Spleen (tissue), 11 donors: Measurements from ENCODE around the gene SLC9A8. TPM values are rescaled to one million over a fixed set of nuclear protein-coding genes. Genes with fewer than 3 reads are reported as not detected.
"Not testable (repeated sequence)": the region's sequence is repeated elsewhere in the genome, so short reads cannot be mapped to it uniquely, and the experiment has no call there.

ENCODE experiments used
- DNase-seq: peaks from one replicate; pipeline ENCODE4 v3.0.0-alpha.2; 2020
- H3K27ac ChIP-seq, 8 donors: fragments of 200-600 bp; sonication (generic) in 7 of 8; 1 replicate in 4 of 8; 2 replicates in 4 of 8; pipeline versions ENCODE4 v1.5.0 to v1.8.0; 2016 to 2021; ENCODE audit warnings: inconsistent platforms in 4 of 8, mild to moderate bottlenecking in 4 of 8, moderate library complexity in 1 of 8
- H3K27me3 ChIP-seq, 7 donors: fragments of 200-600 bp; sonication (generic) in 6 of 7; replicated peaks in 1 of 7; 1 replicate in 4 of 7; 2 replicates in 3 of 7; pipeline versions ENCODE4 v1.5.0 to v1.8.0; 2016 to 2021; ENCODE audit warnings: inconsistent platforms in 3 of 7, mild to moderate bottlenecking in 1 of 7
- H3K36me3 ChIP-seq, 6 donors: fragments of 200-600 bp; sonication (generic) in 5 of 6; 1 replicate in 4 of 6; 2 replicates in 2 of 6; pipeline versions ENCODE4 v1.5.0 to v1.8.0; 2016 to 2021; ENCODE audit warnings: inconsistent platforms in 2 of 6
- H3K4me1 ChIP-seq, 6 donors: fragments of 200-600 bp; sonication (generic) in 5 of 6; 1 replicate in 3 of 6; 2 replicates in 3 of 6; pipeline versions ENCODE4 v1.5.0 to v1.8.0; 2016 to 2021; ENCODE audit warnings: inconsistent platforms in 3 of 6
- H3K4me3 ChIP-seq, 8 donors: fragments of 200-600 bp; sonication (generic) in 7 of 8; 1 replicate in 4 of 8; 2 replicates in 4 of 8; pipeline versions ENCODE4 v1.5.0 to v1.8.0; 2016 to 2021; ENCODE audit warnings: inconsistent platforms in 4 of 8, mild to moderate bottlenecking in 4 of 8, moderate library complexity in 2 of 8
- H3K9me3 ChIP-seq, 8 donors: fragments of 200-600 bp; sonication (generic) in 7 of 8; 1 replicate in 4 of 8; 2 replicates in 4 of 8; pipeline versions ENCODE4 v1.5.0 to v1.8.0; 2016 to 2021; ENCODE audit warnings: inconsistent platforms in 4 of 8
- POLR2A ChIP-seq, 3 donors: fragments of 450-650 bp; IDR thresholded peaks; one replicate each; pipeline ENCODE4 v1.5.1; 2017; ENCODE audit warnings: antibody characterized with exemption in 3 of 3, mild to moderate bottlenecking in 1 of 3
- POLR2AphosphoS5 ChIP-seq, 3 donors: sonication (generic); formaldehyde crosslinking; IDR thresholded peaks; one replicate each; pipeline ENCODE4 v1.5.1; 2017; ENCODE audit warnings: antibody characterized with exemption in 3 of 3
- WGBS, 5 donors: extraction: QIAGEN DNeasy Blood & Tissue Kit in 3 of 5; methylation state at CpG; one replicate each; pipeline versions ENCODE4 v1.1.5 to v1.1.7; 2013 to 2018; 5-methylcytosine and 5-hydroxymethylcytosine counted together
- intact Hi-C: fragments of 100-400 bp; cut with DNase I; formaldehyde crosslinking; loops from one replicate; pipeline ENCODE4 v1.15.0; 2023; ENCODE audit warnings: low total_unique reads
- polyA plus RNA-seq, 3 donors: library from polyadenylated mRNA; stranded (reverse); fragments of 200-250 nt; gene quantifications; one replicate each; pipeline ENCODE4 v1.2.1, GENCODE V29; 2013
- total RNA-seq, 7 donors: library from RNA; depleted of rRNA in 3 of 7; stranded (reverse); fragments of >200 nt in 3 of 7; fragmentation: NEBNext Ultra II Directional in 4 of 7; extraction: Animal tissue kit (Norgen Biotek cat#: 25700) in 4 of 7; gene quantifications; one replicate each; pipeline versions ENCODE4 v1.1.0 to v1.2.1, GENCODE V29; 2016 to 2021
- TF ChIP-seq, protein P1 (sequence below), 11 experiments: fragments of 200-600 bp in 7 of 11; fragments of 450-650 bp in 4 of 11; sonication (generic) in 4 of 11; IDR thresholded peaks in 8 of 11; conservative IDR thresholded peaks in 3 of 11; 1 replicate in 7 of 11; 2 replicates in 4 of 11; pipeline versions ENCODE4 v1.4.0 to v1.8.0; 2016 to 2021; ENCODE audit warnings: antibody characterized with exemption in 11 of 11, inconsistent platforms in 4 of 11, mild to moderate bottlenecking in 1 of 11
- donor health status: healthy with polysubstance abuse.
- donor health status: DM: no; HTN: no; CAD: no; lungs with moderate emphysema.
- donor health status: DM: no; HTN: no; CAD: no.
- donor health status: Bipolar disorder and iron deficiency.
- donor health status: healthy.
- donor health status: DM: no; HTN: no; CAD: no.
- donor health status: DM: yes; HTN: yes; CAD: no.

Gene SLC9A8
- total and polyA plus RNA-seq, 10 donors, result 4.6 to 35.3 (median 22.3) TPM

- Histone ChIP-seq H3K4me3 (no peak overlapping the region), H3K4me1 (peaks cover 12 to 44% (median 33%) of the 10 kb centered on the region in 6 donors), H3K36me3 (no peaks in the 10 kb centered on the region), H3K27me3 (no peaks in the 10 kb centered on the region), H3K9me3 (no peaks in the 10 kb centered on the region), H3K27ac (peak overlapping the region in 1 of 8 donors; percentile 27)
- TF ChIP-seq, protein P1, sequence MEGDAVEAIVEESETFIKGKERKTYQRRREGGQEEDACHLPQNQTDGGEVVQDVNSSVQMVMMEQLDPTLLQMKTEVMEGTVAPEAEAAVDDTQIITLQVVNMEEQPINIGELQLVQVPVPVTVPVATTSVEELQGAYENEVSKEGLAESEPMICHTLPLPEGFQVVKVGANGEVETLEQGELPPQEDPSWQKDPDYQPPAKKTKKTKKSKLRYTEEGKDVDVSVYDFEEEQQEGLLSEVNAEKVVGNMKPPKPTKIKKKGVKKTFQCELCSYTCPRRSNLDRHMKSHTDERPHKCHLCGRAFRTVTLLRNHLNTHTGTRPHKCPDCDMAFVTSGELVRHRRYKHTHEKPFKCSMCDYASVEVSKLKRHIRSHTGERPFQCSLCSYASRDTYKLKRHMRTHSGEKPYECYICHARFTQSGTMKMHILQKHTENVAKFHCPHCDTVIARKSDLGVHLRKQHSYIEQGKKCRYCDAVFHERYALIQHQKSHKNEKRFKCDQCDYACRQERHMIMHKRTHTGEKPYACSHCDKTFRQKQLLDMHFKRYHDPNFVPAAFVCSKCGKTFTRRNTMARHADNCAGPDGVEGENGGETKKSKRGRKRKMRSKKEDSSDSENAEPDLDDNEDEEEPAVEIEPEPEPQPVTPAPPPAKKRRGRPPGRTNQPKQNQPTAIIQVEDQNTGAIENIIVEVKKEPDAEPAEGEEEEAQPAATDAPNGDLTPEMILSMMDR (IDR thresholded peaks at IDR 0.05 in 8 of 11, conservative IDR thresholded peaks at IDR 0.05 in 3 of 11), result no peak
- TF ChIP-seq POLR2AphosphoS5 (IDR thresholded peaks at IDR 0.05) (no peak), POLR2A (IDR thresholded peaks at IDR 0.05) (no peak)
- DNase-seq, result no peak
- intact Hi-C loops, result no loop called here
- 90 to 100% (median 100%) methylated on average over 1 of the region's 1 CpG for WGBS, 5 donors
These were observed 32.7 kb upstream of the SLC9A8 start for GRCh38 chr20:49779972-49780371.

DNA sequence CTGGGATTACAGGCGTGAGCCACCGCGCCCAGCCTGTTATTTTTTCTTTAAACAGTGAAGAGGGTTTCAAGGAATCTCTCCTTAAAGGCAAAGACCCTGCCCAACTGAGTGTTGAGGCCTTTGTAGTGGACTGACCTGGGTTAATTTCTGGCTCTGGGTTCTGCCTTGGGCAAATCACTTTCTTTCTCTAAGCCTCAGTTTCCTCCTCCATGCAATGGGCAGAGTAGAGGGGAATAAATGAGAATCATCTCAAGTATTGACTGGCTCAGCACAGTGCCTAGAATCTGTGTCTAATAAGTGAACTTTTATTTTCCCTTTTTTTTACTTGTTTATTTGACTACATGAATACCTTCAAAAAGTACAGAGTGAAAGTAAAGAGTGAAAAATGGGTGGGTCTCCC is 31.0 kb upstream of the SLC9A8 start:
- Histone ChIP-seq H3K27ac (peak overlapping the region in 6 of 8 donors; percentile 3 to 29 (median 18)), H3K4me3 (no peak overlapping the region), H3K4me1 (peaks cover 1 to 43% (median 31%) of the 10 kb centered on the region in 6 donors), H3K27me3 (no peaks in the 10 kb centered on the region), H3K36me3 (no peaks in the 10 kb centered on the region), H3K9me3 (no peaks in the 10 kb centered on the region)
- WGBS, 5 donors, result 90 to 100% (median 92%) methylated on average over 3 of the region's 3 CpGs
- no peak for DNase-seq
- intact Hi-C loops, result no loop called here
- TF ChIP-seq POLR2A (IDR thresholded peaks at IDR 0.05) (no peak), POLR2AphosphoS5 (IDR thresholded peaks at IDR 0.05) (no peak)
- TF ChIP-seq, protein P1 (IDR thresholded peaks at IDR 0.05 in 8 of 11, conservative IDR thresholded peaks at IDR 0.05 in 3 of 11), result no peak

- intact Hi-C loops, H3K9me3 ChIP-seq, H3K4me3 ChIP-seq, H3K27me3 ChIP-seq, DNase-seq, H3K36me3 ChIP-seq: not testable (repeated sequence)
- WGBS, 5 donors, result 91 to 95% (median 91%) methylated on average over 4 of the region's 4 CpGs
- Histone ChIP-seq H3K27ac (peak overlapping the region in 5 of 8 donors; percentile 3 to 27 (median 11)), H3K4me1 (peaks cover 0 to 43% (median 31%) of the 10 kb centered on the region in 6 donors)
These were observed 30.2 kb upstream of the SLC9A8 start for GRCh38 chr20:49782439-49782838.

DNA sequence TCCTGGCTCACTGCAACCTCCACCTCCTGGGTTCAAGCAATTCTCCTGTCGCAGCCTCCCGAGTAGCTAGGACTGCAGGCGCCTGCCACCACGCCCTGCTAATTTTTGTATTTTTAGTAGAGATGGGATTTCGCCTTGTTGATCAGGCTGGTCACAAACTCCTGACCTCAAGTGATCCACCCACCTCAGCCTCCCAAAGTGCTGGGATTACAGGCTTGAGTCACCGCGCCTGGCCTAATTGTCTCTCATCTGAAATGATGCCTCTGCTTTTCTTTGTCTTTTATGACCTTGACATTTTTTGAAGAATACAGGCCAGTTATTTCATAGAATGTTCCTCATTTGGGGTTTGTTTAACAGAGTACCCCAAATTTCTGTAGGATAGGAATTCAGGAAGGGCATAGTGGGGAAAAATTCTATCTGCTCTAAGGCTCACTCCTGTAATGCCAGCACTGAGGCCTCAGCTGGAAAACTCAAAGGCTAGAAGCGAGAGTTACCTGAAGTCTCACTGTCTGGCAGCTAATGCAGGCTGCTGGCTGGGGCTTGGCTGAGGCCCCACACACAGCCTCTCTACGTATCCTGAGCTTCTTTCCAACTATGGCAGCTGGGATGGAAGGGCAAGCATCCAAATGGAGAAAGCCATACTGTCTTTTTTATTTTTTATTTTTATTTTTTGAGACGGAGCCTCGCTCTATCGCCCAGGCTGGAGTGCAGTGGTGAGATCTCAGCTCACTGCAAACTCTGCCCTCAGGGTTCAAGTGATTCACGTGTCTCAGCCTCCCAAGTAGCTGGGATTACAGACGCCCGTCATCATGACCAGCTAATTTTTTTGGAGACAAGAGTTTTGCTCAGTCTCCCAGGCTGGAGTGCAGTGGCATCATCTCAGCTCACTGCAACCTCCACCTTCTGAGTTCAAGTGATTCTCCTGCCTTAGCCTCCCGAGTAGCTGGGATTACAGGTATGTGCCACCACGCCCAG is 29.3 kb upstream of the SLC9A8 start:
- H3K9me3 ChIP-seq, DNase-seq, H3K27me3 ChIP-seq, H3K36me3 ChIP-seq, H3K4me3 ChIP-seq, intact Hi-C loops: not testable (repeated sequence)
- Histone ChIP-seq H3K27ac (peak overlapping the region in 3 of 8 donors; percentile 24 to 33 (median 30)), H3K4me1 (peaks cover 0 to 52% (median 34%) of the 10 kb centered on the region in 6 donors)
- WGBS, 5 donors, result 88 to 95% (median 94%) methylated on average over 17 of the region's 17 CpGs

DNA sequence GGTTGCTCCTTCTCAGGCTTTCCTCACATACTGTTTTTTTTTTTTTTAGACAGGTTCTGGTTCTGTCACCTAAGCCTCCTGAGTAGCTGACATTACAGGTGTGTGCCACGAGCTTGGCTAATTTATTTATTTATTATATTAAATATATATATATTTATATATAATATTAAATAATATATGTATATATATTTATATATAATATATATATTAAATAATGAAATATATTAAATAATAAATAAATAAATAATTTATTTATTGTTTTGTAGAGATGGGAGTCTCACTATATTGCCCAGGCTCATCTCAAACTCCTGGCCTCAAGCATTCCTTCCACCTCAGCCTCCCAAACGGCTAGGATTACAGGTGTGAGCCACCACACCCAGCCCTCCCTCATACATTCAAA is 28.3 kb upstream of the SLC9A8 start:
- WGBS, 5 donors, result 47 to 73% (median 64%) methylated on average over 2 of the region's 2 CpGs
- Histone ChIP-seq H3K4me1 (peaks cover 9 to 61% (median 44%) of the 10 kb centered on the region in 6 donors), H3K27ac (no peak overlapping the region), H3K36me3 (no peaks in the 10 kb centered on the region), H3K27me3 (no peaks in the 10 kb centered on the region), H3K9me3 (no peaks in the 10 kb centered on the region), H3K4me3 (no peak overlapping the region)
- intact Hi-C loops, result no loop called here
- no peak for DNase-seq
- TF ChIP-seq, protein P1 (IDR thresholded peaks at IDR 0.05 in 8 of 11, conservative IDR thresholded peaks at IDR 0.05 in 3 of 11), result no peak
- TF ChIP-seq POLR2A (IDR thresholded peaks at IDR 0.05), result no peak
